DMS114 treated with DMSO at 0.1 percent for 48 hours (cell line): Measurements from ENCODE around the gene GTPBP4.

Source experiments
- DNase-seq: peaks from one replicate; lab custom pipeline; 2025; ENCODE audit not compliant: unreplicated experiment; lab: John Stamatoyannopoulos, UW

The GTPBP4 gene

DNA sequence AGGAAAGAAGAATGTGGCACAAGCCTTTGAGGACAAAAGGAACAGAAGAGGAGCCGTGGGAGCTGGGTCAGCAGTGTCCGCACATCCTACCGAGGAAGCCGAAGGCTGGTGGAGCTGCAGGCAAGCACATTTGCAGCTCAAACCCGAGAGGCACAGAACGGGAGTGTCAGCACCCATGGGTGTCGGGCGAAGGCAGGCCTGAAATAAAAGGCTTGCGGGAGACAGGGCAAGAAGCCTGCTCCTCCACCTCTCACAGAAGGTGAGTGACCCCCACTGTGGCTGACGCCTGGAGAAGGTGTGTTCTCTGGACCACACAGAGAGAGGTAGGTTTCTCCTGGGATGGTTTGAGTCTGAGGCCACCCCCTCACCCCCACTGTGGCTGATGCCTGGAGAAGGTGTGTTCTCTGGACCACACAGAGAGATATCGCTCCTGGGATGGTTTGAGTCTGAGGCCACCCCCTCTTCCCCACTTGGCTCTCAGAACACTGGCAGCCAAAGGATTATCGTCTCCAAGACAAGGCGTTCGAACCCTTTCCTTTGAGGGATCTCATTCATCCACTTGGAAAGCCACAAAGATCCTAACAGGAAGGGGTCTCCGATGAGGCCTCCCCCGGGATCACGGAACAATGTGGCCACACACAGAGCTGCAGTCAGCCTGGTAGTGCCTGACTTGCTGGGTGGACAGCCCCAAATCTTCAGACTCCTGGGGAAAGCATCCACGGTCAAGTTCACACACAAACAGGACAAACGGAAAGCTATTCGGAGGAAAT, 21.6 kb upstream of the GTPBP4 start:
- DNase-seq: no peak

- no peak for DNase-seq
Measured at GRCh38 chr10:968546-969199, 19.6 kb upstream of the GTPBP4 start.

DNA sequence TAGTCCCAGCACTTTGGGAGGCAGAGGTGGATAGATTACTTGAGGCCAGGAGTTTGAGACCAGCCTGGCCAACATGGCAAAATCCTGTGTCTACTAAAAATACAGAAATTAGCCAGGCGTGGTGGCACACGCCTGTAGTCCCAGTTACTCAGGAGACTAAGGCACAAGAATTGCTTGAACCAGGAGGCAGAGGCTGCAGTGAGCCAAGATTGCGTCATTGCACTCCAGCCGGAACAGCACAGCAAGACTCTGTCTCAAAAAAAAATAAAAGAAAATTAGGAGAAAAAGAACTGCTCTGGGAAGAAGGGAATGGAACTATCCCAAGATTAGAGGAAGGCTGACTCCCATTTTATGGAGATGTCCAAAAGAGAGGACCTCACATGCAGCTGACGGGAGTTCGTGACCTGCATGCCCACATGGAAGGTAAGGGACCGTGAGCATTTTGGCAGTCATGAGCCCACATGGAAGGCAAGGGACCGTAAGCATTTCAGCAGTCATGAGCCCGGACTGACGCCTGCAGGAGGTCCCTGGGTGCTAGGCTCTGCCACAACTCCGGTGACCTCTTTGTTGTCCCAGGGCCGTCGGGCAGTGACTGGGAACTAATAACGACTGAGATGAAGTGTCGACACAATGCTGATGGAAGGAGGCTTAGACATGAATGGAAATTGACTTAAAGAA, 18.6 kb upstream of the GTPBP4 start:
- no peak for DNase-seq

DNA sequence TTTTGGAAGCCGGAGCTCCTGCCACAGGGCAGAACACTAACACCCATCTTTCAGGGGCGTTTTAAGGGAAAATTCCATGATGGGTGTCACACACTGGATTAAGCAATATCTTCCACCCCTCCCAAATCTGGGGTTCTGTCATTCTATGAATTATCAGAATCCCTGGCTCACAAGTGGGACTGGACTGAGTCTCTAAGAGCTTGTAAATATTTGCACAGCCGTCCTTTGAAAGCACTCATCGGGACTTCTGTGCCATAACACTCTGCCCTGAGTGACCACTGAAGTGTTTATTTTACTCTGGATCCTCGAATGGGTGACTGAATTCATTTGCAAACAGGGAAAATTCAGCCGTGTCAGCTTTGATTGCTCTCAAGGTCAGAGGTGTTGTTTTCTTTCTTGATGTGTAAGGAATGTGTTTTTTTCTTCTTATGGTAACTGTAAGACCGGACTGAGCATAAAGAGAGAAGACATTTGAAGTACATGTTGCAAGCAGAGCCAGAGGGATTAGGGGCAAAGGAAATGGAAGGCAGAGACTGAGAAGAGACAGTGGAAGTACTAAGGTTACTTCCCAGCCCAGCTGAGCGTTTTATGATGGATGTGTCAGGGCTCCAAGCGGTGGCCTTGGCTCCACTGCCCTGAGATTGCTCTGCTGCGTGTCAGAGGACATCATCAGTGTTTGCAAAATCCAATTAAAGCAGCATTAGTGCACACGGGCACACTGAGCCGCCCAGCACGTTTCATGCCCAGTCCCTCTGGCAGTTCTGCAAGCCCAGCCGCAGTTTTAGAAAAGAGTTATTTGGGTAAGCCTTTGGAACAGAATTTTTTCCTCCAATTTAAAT, 17.7 kb upstream of the GTPBP4 start:
- DNase-seq: no peak

DNA sequence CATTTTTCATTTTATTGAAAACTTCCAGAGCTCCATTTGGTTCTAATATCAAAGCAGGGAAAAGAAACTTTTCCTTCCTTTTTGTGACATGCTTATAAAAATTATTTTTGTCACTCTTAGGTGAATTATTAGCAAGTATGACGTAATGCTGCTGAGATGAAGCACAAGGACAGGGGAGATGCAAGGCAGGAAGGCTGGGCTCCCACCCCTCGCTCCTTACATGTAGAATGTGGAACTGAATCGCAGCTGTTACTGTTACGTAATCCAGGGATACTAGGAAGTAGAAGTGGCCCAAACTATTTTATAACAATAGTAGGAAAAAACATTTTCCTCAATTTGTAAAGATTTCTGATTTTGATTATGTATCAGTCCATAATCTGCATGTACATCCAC, 17.1 kb upstream of the GTPBP4 start:
- no peak for DNase-seq

- no peak for DNase-seq
Measured at GRCh38 chr10:971613-972012, 16.6 kb upstream of the GTPBP4 start.

DNA sequence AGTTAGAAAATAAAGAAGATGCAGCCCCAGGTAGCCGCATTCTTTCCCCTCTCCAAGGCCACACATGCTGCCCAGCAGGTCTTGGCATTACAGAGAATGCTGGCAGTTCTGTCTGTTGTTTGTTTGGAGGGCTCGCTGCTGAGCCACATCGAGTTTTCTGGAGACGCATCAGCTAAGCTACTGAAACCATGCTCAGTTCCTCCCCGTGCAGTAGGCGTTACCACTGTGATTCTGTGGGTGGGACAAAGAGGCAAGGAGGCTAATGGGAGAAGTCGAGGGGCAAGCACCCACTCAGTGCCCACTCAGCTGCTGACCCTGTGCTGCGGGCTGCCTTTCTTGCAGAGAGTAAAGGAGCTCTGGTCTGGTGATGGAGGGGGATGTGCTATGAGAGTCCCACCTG, 15.5 kb upstream of the GTPBP4 start:
- no peak for DNase-seq

GRCh38 chr10:974038-974784, 14.0 kb upstream of the GTPBP4 start:
- DNase-seq: no peak

DNA sequence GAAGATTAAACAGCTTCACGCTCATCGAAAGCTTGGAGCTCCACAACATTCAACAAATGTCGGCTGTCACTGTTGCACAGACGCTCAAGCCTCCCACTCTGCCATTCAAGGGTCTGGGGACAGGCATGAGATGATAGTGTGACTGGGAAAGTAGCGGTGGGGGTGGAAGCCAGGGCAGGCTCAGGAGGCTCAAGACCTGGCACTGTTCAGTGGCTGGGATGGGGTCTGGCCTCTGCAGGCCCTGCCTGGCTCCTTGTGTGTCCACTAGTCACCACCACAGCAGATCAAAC, 13.5 kb upstream of the GTPBP4 start:
- no peak for DNase-seq

GRCh38 chr10:976316-976715, 11.9 kb upstream of the GTPBP4 start:
- DNase-seq: no peak

- DNase-seq: no peak
Measured at GRCh38 chr10:978826-979421, 9.3 kb upstream of the GTPBP4 start.

DNA sequence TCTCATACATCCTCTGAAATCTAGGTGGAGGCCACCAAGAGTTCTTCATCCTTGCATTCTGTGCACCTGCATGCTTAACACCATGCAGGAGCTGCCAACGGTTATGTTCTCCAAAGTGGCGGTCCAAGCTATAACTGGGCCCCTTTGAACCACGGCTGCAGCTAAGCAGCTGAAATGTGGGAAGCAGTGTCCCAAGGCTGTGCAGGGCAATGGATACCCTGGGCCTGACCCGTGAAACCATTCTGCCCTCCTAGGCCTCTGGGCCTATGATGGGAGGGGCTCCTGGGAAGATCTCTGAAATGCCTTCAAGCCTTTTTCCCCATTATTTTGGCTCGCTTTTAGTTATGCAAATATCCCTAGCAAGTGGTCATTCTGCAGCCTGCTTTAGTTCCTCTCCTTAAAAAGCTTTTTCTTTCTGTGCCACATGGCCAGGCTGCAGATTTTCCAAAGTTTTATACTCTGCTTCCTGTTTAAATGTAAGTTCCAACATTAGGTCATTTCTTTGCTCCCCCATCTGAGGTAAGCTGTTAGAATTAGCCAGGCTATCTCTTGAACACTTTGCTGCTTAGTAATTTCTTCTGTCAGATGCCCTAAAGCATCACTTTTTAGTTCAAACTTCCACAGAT, 7.7 kb upstream of the GTPBP4 start:
- no peak for DNase-seq

DNA sequence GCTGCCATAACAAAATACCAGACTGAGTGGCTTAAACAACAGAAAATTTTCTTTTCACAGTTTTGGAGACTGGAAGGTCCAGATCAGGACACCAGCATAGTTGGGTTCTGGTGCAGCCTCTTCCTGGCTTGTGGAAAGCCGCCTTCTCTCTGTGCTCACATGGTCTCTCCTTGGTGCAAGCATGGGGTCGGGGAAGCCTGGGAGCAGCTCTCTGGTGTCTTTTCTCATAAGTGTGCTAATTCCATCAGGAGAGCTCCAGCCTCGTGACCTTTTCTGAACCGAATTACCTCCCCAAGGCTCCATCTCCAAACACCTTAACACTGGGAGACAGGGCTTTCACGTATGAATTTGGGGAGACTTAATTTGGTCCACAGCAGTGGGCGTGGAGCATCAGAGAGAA, 4.8 kb upstream of the GTPBP4 start:
- DNase-seq: no peak

DNA sequence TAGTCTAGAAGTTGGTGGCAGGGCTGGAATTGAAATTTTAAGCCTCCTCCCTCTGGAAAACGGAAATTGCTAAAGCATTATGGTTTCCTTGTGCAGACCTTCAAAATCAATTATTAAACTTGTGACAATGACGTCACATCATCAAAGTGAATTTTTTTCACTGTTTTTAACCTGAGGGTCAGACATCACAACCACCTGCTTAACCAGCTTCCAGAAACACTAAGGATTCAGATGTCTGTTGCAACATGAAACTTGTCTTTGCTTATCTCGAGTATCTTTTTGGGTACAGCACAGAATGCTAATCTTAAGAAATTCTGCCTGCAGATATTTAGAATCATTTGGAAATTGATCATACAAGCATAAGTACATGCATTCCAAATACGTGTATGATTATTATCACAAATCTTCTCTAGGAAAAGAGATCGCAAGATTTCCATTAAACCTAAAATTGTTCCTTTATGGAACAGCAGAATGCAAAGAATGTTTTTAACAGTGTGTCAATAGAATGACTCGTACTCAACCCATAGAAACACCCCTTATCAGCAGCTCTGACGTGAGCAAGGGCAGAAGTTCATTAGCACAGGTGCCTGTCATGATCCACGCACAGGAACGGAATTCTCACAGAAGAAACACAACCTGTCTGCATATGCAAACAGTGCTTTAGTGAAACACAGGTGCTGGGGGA, 4.1 kb upstream of the GTPBP4 start:
- no peak for DNase-seq

DNA sequence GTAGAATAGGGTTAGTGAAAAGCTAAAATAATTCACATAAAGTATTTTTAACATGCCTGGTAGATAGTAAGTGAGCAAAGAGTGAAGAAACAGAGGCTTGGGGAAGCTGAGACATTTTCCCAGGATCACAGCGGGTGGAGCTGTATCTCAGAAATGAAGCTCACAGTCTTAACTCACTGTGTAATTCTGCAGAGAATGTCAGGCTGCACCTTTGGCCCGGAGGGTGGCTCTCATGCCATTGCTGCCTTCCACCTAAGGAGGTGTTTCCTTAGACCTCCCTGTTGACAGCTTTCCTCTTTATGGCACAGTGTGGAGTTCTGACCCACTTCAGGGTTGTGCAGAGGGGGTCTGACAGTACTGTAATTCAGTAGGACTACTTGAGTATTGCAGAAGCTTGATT, 2.9 kb upstream of the GTPBP4 start:
- DNase-seq: no peak

DNA sequence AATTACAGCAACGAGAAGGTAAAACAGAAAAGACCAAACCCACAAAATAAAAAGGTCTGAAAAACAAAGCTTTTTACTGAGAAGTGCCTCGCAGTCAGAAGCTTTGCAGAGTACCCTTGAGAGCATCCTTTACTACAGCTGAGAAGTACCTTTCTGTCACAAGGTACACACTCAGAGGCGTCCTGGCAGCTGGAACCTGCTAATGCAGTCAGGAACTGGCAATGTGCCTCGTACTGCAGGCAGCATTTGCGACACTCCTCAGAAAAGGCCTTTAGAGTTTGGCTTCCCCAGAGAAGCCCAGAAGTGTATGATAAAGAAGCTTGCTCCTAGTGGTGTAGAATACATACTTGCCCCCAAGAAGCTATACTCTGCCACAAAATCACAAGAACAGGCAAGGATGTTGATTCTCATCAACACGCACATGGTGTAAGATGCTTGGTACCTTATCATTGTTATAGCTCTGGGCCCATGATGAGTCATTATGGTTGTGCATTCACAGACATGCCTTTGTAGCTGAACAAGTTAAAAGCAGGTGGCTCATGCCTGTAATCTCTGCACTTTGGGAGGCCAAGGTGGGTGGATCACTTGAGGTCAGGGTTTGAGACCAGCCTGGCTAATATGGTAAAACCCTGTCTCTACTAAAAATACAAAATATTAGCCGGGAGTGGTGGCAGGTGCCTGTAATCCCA, 2.0 kb upstream of the GTPBP4 start:
- no peak for DNase-seq

DNA sequence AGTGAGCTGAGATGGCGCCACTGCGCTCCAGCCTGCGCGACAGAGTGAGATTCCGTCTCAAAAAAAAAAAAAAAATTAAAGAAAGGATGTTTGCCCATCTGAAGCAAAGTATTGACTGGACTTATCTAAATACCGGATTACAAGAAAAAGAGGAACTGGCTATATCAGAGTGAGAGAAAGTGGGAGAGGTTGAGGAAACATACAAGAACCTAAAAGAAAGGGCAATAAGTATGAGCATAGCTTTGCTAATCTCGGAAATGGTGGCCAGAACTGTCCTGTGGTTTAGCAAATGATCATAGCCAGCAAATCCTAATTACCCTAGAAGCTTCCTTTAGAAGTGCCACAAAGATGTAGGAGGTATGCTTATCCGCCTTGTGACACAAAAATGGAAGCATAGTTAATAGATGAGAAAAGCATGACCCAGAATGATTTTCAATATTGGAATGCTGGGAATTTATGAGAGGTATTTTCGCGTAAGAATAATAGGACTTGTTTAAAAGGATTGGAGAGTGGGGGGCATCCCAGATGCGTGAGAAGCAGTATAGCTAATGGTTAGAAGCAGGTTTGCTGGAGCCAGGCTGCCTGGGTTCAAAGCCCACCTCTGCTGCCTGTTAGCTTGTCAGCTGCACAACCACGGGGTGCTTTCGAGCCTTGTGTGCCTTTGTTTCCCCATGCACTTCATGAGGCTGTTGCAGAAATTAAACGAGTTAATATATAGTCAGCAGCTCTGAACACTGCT, 1.2 kb upstream of the GTPBP4 start:
- no peak for DNase-seq

GRCh38 chr10:987620-987869, 689 bp upstream of the GTPBP4 start:
- DNase-seq: no peak
